ENCODE data around the gene SPINT2.

Gene SPINT2

DNA sequence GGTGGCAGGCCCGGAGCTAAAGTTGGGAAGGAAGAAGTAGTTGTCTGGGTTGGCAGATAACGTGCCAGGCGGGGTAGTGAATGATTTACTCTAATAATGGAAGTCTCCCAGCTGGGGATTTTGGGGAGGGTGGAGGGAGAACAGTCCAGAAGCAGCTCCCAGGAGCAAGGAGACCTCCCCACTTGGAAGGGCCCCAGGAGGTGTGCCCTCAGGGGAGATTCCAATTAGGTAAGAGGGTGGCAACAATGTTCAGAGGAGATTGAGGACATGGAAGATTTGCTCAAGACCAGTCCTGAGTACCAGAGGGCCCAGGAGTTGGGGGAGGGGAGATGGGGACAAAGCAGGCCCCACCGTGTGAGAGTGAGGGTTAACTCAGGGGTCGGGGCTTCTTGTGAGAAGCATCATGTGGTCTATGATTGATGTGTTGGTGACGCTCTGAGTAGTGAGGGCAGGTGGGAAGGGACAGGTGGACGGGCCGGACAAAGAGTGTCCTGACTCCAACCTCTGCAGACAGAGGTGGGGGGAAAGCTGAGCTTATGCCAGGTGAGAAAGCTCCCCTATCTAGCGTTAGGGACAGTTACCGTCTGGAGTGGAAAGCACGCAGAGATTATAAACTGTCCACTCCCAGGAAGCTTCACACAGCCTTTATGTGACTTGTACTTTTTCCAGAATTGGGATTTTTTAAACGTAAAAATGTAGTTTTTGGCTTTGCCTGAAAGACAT lies 3.5 kb downstream of the SPINT2 start:
- ATAC-seq, result no peak
- TF ChIP-seq ZFP30 (CRISPR knock-in tag; IDR thresholded peaks at IDR 0.05) (no peak), CSDC2 (CRISPR knock-in tag; IDR thresholded peaks at IDR 0.05) (no peak), ZNF565 (CRISPR knock-in tag; conservative IDR thresholded peaks at IDR 0.05; ENCODE audit: low read depth) (no peak), ZC3H10 (CRISPR knock-in tag; IDR thresholded peaks at IDR 0.05) (no peak), ISL1 (CRISPR knock-in tag; IDR thresholded peaks at IDR 0.05) (no peak), ZNF70 (CRISPR knock-in tag; IDR thresholded peaks at IDR 0.05) (no peak), PPARA (CRISPR knock-in tag; IDR thresholded peaks at IDR 0.05; ENCODE audit: borderline replicate concordance) (no peak), ARNTL (CRISPR knock-in tag; IDR thresholded peaks at IDR 0.05; ENCODE audit: borderline replicate concordance, low read depth) (no peak), GLIS3 (CRISPR knock-in tag; IDR thresholded peaks at IDR 0.05) (no peak), ZNF8 (CRISPR knock-in tag; IDR thresholded peaks at IDR 0.05) (no peak)
- TF ChIP-seq, protein P1, sequence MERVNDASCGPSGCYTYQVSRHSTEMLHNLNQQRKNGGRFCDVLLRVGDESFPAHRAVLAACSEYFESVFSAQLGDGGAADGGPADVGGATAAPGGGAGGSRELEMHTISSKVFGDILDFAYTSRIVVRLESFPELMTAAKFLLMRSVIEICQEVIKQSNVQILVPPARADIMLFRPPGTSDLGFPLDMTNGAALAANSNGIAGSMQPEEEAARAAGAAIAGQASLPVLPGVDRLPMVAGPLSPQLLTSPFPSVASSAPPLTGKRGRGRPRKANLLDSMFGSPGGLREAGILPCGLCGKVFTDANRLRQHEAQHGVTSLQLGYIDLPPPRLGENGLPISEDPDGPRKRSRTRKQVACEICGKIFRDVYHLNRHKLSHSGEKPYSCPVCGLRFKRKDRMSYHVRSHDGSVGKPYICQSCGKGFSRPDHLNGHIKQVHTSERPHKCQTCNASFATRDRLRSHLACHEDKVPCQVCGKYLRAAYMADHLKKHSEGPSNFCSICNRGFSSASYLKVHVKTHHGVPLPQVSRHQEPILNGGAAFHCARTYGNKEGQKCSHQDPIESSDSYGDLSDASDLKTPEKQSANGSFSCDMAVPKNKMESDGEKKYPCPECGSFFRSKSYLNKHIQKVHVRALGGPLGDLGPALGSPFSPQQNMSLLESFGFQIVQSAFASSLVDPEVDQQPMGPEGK (CRISPR knock-in tag; IDR thresholded peaks at IDR 0.05; ENCODE audit: borderline replicate concordance), result no peak

- TF ChIP-seq, protein P1 (CRISPR knock-in tag; IDR thresholded peaks at IDR 0.05; ENCODE audit: borderline replicate concordance), result no peak
- TF ChIP-seq SNAI2 (CRISPR knock-in tag; IDR thresholded peaks at IDR 0.05) (no peak), ZFP3 (CRISPR knock-in tag; IDR thresholded peaks at IDR 0.05) (no peak), CSRNP3 (CRISPR knock-in tag; IDR thresholded peaks at IDR 0.05) (no peak), TCF4 (CRISPR knock-in tag; IDR thresholded peaks at IDR 0.05; ENCODE audit: borderline replicate concordance) (no peak), ESRRG (CRISPR knock-in tag; IDR thresholded peaks at IDR 0.05) (no peak)
- no peak for ATAC-seq
Observed at GRCh38 chr19:38268539-38268938, 4.2 kb downstream of the SPINT2 start.

DNA sequence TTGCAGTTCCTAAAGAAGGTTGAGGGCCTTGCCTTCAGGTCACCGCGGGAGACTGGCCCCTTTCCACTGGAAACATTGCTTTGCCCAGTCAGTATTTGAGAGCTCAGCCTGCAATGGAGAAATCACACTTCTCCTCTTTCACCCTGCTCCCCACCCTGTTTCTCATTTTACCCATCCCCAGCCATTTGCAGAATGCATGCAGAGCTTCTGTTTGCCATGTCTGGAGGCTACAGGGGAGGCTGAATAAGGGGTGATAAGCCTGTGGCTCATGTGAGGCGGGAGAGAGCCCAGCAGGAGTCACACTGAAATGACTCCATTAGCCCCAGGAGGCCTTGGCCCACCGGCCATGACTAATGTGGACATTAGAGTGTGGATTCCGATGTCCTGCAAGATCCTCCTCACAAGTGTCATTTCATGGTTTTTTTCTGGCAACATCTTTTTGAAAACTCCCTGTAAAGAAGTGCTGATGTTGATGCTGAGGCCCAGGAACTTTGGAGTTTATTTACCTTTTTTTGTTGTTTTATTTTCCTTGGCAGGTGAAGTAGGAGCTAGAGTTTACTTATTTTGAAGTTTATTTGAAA lies 6.3 kb downstream of the SPINT2 start:
- ATAC-seq, result no peak; the same call in 2 of the 3 replicates
- TF ChIP-seq BACH2 (CRISPR knock-in tag; IDR thresholded peaks at IDR 0.05; ENCODE audit: borderline replicate concordance), result no peak
- no peak for TF ChIP-seq ZFP3 (CRISPR knock-in tag; IDR thresholded peaks at IDR 0.05)
- no peak for TF ChIP-seq CSRNP3 (CRISPR knock-in tag; IDR thresholded peaks at IDR 0.05)
- no peak for TF ChIP-seq TSHZ2 (CRISPR knock-in tag; IDR thresholded peaks at IDR 0.05)
- TF ChIP-seq ZNF565 (CRISPR knock-in tag; conservative IDR thresholded peaks at IDR 0.05; ENCODE audit: low read depth), result no peak

Data from SK-N-SH treated with all-trans-retinoic acid at 6 μM for 48 hours (cell line).